Ovary (tissue), 9 donors: ENCODE data around the gene PALMD. TPM values are rescaled to one million over a fixed set of nuclear protein-coding genes. Genes with fewer than 3 reads are reported as not detected.
A peak's percentile ranks its signal among the peaks of the same experiment; 100 is the strongest.

Experiments used
- DNase-seq, 5 donors: peaks; one replicate each; pipeline ENCODE4 v3.0.0-alpha.2; 2019 to 2020
- H3K27ac ChIP-seq, 2 donors: fragments of 200-600 bp; one replicate each; pipeline versions ENCODE4 v1.5.1 to v1.8.0; 2019 to 2022
- H3K27me3 ChIP-seq: fragments of 200-600 bp; one replicate; pipeline ENCODE4 v1.8.0; 2022
- H3K36me3 ChIP-seq: fragments of 200-600 bp; sonication (generic); one replicate; pipeline ENCODE4 v1.5.1; 2019
- H3K4me1 ChIP-seq: one replicate; pipeline ENCODE4 v1.8.1; 2013; ENCODE audit warnings: mild to moderate bottlenecking, moderate library complexity; ENCODE audit not compliant: insufficient read depth
- H3K4me3 ChIP-seq: fragments of 200-600 bp; sonication (generic); one replicate; pipeline ENCODE4 v1.5.1; 2017
- H3K9me3 ChIP-seq, 2 donors: fragments of 200-600 bp in 1 of 2; sonication (generic) in 1 of 2; one replicate each; pipeline versions ENCODE4 v1.5.1 to v1.8.1; 2013 to 2019; ENCODE audit warnings: mild to moderate bottlenecking in 1 of 2, moderate library complexity in 1 of 2
- EP300 ChIP-seq: sonication (generic); formaldehyde crosslinking; IDR thresholded peaks from one replicate; pipeline ENCODE4 v1.6.1; 2017; ENCODE audit warnings: antibody characterized with exemption
- POLR2A ChIP-seq: fragments of 450-650 bp; IDR thresholded peaks from one replicate; pipeline ENCODE4 v1.6.1; 2017; ENCODE audit warnings: antibody characterized with exemption, mild to moderate bottlenecking, moderate library complexity
- WGBS, 3 donors: extraction: QIAGEN DNeasy Blood & Tissue Kit in 1 of 3; methylation state at CpG; one replicate each; pipeline versions ENCODE4 v1.1.5 to v1.1.7; 2013 to 2017; 5-methylcytosine and 5-hydroxymethylcytosine counted together
- intact Hi-C, 4 donors: fragments of 100-400 bp; cut with DNase I; formaldehyde crosslinking; loops; one replicate each; pipeline versions ENCODE4 v1.11.0 to v1.15.1; 2022 to 2023
- polyA plus RNA-seq, 2 donors: library from polyadenylated mRNA; stranded (reverse); fragments of 200-250 nt in 1 of 2; fragments of 350-450 nt in 1 of 2; fragmentation: Illumina TruSeq in 1 of 2; extraction: RNeasy Lipid Tissue Mini Kit (QIAGEN cat#74804) in 1 of 2; gene quantifications; one replicate each; pipeline ENCODE4 v1.2.3, GENCODE V29; 2013 to 2014
- total RNA-seq, 7 donors: library from RNA; depleted of rRNA in 2 of 7; stranded (reverse); fragments of >200 nt in 2 of 7; fragmentation: NEBNext Ultra II Directional in 3 of 7; extraction: Animal tissue kit (Norgen Biotek cat#: 25700) in 3 of 7; gene quantifications; one replicate each; pipeline versions ENCODE4 v1.1.0 to v1.2.4, GENCODE V29; 2016 to 2023
- TF ChIP-seq, protein P1 (sequence below), 3 donors: fragments of 450-650 bp in 2 of 3; fragments of 200-600 bp in 1 of 3; IDR thresholded peaks; one replicate each; pipeline versions ENCODE4 v1.5.1 to v1.8.0; 2016 to 2022; ENCODE audit warnings: antibody characterized with exemption in 3 of 3, mild to moderate bottlenecking in 1 of 3
- donor health status: DM: no; HTN: no; CAD: no; lungs with moderate emphysema.
- donor health status: DM: no; HTN: no; CAD: no.
- donor health status: Bipolar disorder and iron deficiency.
- donor health status: DM: yes; HTN: yes; CAD: no.
- donor health status: DM: no; HTN: no; CAD: no.
- donor health status: DM: yes; HTN: yes; CAD: no.

Gene PALMD
- total and polyA plus RNA-seq, 9 donors: 18.0 to 43.7 (median 30.2) TPM

DNA sequence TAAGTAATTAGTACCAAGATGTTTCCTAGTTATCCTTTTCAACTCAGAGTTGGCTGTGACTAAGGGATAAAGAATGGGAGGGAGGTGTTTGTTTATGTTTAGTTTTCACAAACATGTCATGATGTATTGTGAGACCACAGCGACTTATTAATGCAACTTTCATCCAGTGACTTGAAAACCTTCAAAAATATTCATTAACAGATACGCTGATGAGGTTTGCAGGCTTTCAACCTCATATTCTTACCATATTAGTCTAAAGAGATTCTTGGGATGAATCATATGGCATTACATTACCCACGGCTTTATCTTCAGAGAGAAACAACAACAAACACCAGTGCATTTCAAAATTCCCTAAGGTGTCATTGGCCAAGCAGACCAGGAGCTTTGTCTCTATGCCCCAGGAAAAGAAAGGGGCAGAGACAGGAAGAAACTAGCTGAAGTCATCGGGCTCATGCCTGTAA is 36.4 kb downstream of the PALMD start:
- intact Hi-C loops: no loop called here
- Histone ChIP-seq H3K27ac (no peak overlapping the region), H3K4me3 (no peak overlapping the region), H3K4me1 (peaks cover 2% of the 10 kb centered on the region), H3K27me3 (no peaks in the 10 kb centered on the region), H3K9me3 (no peaks in the 10 kb centered on the region), H3K36me3 (no peaks in the 10 kb centered on the region)
- DNase-seq: no peak
- 32 to 55% (median 38%) methylated on average over 4 of the region's 4 CpGs for WGBS, 3 donors
- no peak for TF ChIP-seq POLR2A
- TF ChIP-seq, protein P1, sequence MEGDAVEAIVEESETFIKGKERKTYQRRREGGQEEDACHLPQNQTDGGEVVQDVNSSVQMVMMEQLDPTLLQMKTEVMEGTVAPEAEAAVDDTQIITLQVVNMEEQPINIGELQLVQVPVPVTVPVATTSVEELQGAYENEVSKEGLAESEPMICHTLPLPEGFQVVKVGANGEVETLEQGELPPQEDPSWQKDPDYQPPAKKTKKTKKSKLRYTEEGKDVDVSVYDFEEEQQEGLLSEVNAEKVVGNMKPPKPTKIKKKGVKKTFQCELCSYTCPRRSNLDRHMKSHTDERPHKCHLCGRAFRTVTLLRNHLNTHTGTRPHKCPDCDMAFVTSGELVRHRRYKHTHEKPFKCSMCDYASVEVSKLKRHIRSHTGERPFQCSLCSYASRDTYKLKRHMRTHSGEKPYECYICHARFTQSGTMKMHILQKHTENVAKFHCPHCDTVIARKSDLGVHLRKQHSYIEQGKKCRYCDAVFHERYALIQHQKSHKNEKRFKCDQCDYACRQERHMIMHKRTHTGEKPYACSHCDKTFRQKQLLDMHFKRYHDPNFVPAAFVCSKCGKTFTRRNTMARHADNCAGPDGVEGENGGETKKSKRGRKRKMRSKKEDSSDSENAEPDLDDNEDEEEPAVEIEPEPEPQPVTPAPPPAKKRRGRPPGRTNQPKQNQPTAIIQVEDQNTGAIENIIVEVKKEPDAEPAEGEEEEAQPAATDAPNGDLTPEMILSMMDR (IDR thresholded peaks at IDR 0.05): no peak
- no peak for TF ChIP-seq EP300

DNA sequence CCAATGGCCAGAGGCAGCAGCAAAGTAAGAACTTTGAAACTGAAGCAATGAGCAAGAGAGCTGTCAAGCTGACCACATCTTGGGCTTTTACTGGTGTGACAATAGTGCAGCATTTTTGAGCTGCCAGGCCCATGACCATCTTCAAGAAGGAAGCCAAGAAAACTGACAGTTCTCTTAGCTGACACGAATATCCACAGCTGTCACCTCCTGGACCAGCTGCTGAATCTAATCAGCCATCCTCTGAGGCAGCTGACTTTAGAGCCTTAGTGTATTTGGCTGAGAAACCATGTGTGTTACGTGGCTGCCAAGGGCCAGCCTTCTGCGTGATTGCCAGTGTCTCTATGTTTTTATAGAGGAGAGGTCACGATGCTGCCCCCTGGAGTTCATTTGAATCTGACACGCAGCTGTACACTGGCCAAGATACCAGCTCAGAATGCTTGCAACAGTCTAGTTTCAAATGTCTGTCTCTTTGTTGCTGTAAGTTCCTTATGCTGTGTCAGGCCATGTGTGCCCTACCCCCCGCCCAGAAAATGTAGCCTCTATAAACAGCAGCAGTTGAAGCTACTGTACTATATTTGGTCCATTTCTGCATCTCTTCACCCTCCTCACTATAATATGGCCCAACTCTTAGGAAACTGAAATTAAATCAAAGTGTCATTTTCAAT is 39.7 kb downstream of the PALMD start:
- Histone ChIP-seq H3K9me3 (no peaks in the 10 kb centered on the region), H3K36me3 (no peaks in the 10 kb centered on the region), H3K4me1 (peaks cover 2% of the 10 kb centered on the region), H3K27ac (peak overlapping the region in 1 of 2 donors; percentile 26), H3K4me3 (no peak overlapping the region), H3K27me3 (no peaks in the 10 kb centered on the region)
- TF ChIP-seq EP300 (no peak), POLR2A (no peak)
- TF ChIP-seq, protein P1 (IDR thresholded peaks at IDR 0.05): peak in 1 of 3 donors; percentile 25
- DNase-seq: peak; percentile 54 to 77 (median 75)
- WGBS, 3 donors: 22 to 38% (median 31%) methylated on average over 6 of the region's 6 CpGs
- intact Hi-C loops: no loop called here

DNA sequence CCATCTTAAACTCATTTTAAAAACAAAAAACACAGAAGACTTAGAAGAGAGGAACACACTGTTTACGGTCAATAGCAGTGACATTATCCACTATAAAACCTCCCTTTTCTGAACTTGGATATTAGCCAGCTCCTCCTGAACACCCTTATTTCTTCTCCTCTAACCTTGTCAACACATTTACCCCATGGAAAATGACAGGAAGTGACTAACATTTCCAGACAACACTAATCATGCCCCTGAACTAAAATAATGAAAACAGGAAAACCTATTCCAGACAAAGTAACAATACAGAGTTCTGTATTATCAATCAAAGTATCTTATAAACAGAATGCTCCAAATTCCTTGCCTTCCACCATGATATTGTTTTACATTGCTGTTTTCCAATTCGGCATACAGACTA is 45.3 kb downstream of the PALMD start:
- H3K4me3 ChIP-seq: no peak overlapping the region
- no peak for DNase-seq
- intact Hi-C loops: no loop called here
- H3K9me3 ChIP-seq: no peaks in the 10 kb centered on the region
- no peak overlapping the region for H3K27ac ChIP-seq
- no peaks in the 10 kb centered on the region for H3K27me3 ChIP-seq
- WGBS, 3 donors: 75 to 84% (median 76%) methylated on average over 2 of the region's 2 CpGs
- no peaks in the 10 kb centered on the region for H3K4me1 ChIP-seq
- no peaks in the 10 kb centered on the region for H3K36me3 ChIP-seq
- TF ChIP-seq, protein P1 (IDR thresholded peaks at IDR 0.05): no peak
- TF ChIP-seq POLR2A (no peak), EP300 (no peak)

GRCh38 chr1:99696616-99697015 is 50.7 kb downstream of the PALMD start:
- WGBS, 3 donors: 86 to 94% (median 88%) methylated on average over 2 of the region's 2 CpGs
- Histone ChIP-seq H3K4me1 (no peaks in the 10 kb centered on the region), H3K36me3 (no peaks in the 10 kb centered on the region), H3K27ac (no peak overlapping the region), H3K4me3 (no peak overlapping the region), H3K9me3 (no peaks in the 10 kb centered on the region), H3K27me3 (no peaks in the 10 kb centered on the region)
- TF ChIP-seq, protein P1 (IDR thresholded peaks at IDR 0.05): no peak
- TF ChIP-seq EP300 (no peak), POLR2A (no peak)
- intact Hi-C loops: no loop called here
- no peak for DNase-seq
